OCI-LY1 (cell line): ENCODE results near the gene MAP3K1.

Experiments used
- CTCF ChIP-seq: fragments of 200-600 bp; sonication (generic), shearing (Covaris generic); IDR thresholded peaks from 2 replicates; pipeline ENCODE4 v1.5.1; 2017; ENCODE audit warnings: mild to moderate bottlenecking, antibody characterized with exemption, low read length, moderate library complexity, mixed read lengths
- EZH2 ChIP-seq: fragments of 200-600 bp; sonication (generic), shearing (Covaris generic); IDR thresholded peaks from 2 replicates; pipeline ENCODE4 v1.8.0; 2017; ENCODE audit warnings: borderline replicate concordance, mixed run types, mild to moderate bottlenecking, antibody characterized with exemption, low read length, moderate library complexity, mixed read lengths

- no peak for TF ChIP-seq CTCF
- TF ChIP-seq EZH2, result no peak
Measured at GRCh38 chr5:56812110-56812509, 3.2 kb upstream of the MAP3K1 start.
